NCI-H2171 (cell line): ENCODE measurements around the gene STXBP5.

ENCODE experiments used
- DNase-seq: peaks from one replicate; lab custom pipeline; 2025; lab: John Stamatoyannopoulos, UW

Gene STXBP5

DNA sequence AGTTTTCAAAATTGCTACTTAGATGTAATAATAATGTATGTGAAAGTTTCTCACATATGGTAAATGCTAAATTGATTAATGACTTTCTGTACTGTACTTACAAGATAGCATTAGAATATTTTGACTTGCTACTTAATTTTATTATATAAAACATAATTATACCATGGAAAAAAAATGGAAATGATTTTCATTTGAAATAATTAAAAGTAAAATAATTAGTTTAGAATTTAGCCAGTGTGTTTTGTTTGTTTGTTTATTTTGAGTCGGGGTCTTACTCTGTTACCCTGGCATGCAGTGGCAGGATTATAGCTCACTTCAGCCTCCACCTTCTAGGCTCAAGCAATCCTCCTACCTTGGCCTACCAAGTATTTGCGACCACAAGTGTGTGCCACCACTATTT lies 7.1 kb downstream of the STXBP5 start:
- DNase-seq: no peak

GRCh38 chr6:147211831-147212230 lies 7.6 kb downstream of the STXBP5 start:
- no peak for DNase-seq

DNA sequence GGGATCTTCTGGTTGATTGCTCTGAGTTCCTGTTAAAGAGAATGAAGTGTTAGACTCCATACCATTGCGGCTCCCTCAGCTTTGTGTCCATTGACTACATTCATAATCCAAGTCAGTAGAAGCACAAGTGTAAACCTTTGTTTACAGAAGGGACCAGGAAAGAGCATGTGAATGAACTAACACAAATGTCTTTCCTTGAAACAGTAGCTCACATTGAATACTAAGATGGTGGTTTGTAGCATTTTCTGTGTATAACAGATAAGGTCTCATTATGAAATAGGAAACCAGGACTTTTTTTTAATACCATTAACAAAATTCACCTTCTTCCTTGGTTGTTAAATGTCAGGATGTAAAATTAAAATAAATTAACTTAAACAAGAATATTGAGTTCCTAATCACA lies 8.4 kb downstream of the STXBP5 start:
- no peak for DNase-seq

DNA sequence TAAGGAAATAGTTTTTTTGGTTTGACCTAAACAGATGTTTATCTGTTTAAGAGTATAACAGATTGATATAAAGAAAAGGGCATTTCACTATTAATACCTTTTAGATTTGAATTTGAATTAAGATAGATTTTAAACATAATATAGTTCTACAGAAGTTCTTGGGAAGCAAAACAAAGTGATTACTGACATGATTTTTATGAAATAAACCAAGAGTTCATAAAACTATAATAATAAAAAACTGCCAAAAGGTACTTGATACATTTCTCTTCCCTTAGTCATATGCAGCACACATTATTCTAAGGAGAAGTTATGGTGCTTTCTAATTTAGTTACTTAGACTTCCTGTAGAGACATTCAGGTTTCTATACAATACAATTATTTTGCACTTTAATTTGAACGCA lies 9.6 kb downstream of the STXBP5 start:
- DNase-seq: no peak

DNA sequence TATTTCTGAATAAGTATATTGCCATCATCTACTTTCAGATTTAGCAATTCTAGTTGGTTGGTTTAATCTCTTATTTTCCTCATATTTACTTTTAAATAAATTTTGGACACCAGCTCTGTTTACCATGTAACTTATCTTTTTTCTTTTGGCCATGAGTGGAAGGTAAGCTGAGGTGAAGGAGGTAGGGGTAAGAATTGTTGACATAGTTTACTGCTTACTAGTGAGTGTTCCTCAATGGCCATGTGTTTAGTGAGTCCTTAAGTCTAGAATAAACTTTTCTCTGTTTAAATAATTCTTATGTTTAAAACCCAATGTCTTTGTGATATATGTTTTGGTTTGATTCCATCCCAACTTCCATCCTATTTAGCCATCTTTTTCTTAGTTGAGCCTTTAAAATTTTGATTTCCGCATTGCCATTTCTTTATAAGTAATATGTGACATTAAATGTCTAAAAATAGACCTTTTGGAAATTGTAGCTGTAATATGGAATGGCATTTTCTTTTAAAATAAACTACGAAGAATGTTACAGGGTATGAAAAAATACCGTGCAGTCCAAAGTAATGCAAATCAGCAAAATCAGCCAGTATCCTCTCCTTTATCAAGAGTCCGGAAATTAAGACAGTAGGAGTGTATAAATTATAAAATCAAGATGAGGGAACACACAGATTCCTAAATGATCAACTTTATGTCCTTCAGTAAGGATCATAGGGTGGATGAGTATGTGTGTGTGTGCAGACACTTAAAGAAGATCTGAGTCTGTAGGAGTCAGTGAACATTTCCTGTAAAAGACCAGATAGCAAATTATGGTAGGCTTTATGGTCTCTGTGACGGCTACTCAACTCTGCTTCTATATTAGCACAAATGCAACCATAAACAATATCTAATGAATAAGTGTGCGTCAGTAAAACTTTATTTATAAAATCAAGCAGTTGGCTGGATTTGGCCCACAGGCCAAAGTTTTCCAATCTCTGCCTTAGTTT lies 10.3 kb downstream of the STXBP5 start:
- no peak for DNase-seq

- DNase-seq: no peak
Observed at GRCh38 chr6:147216915-147217314, 12.7 kb downstream of the STXBP5 start.

GRCh38 chr6:147217840-147218404 lies 13.7 kb downstream of the STXBP5 start:
- DNase-seq: no peak

- DNase-seq: no peak
Observed at GRCh38 chr6:147218797-147219196, 14.6 kb downstream of the STXBP5 start.

GRCh38 chr6:147219463-147219862 lies 15.2 kb downstream of the STXBP5 start:
- DNase-seq: no peak

DNA sequence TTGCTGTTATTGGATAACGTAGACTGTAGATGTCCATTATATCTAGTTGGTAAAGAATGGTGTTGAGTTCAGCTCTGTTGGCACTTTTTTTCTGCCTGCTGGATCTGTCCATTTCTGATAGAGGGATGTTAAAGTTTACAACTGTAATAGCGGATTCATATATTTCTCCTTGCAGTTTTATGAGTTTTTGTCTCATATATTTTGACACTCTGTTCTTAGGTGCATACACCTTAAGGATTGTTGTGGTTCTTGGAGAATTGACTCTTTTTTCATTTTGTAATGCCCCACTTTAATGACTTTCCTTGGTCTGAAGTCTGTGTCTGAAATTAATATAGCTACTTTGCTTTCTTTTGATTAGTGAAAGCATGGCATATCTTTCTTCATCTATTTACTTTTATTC lies 16.1 kb downstream of the STXBP5 start:
- DNase-seq: no peak

DNA sequence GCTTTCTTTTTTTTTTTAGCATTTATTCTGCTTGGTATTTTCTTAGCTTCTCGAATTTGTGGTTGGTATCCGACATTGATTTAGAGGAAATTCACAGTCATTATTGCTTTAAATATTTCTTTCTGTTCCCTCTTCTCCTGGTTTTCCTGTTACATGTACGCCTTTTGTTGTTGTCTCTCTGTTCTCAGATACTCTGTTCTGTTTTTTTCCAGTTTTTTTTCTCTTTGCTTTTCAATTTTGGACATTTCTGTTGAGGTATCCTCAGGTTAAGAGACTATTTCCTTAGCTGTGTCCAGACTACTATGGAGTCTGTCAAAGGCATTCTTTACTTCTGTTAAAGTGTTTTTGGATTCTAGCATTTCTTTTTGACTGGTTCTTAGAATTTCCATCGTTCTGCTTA lies 17.5 kb downstream of the STXBP5 start:
- DNase-seq: no peak

DNA sequence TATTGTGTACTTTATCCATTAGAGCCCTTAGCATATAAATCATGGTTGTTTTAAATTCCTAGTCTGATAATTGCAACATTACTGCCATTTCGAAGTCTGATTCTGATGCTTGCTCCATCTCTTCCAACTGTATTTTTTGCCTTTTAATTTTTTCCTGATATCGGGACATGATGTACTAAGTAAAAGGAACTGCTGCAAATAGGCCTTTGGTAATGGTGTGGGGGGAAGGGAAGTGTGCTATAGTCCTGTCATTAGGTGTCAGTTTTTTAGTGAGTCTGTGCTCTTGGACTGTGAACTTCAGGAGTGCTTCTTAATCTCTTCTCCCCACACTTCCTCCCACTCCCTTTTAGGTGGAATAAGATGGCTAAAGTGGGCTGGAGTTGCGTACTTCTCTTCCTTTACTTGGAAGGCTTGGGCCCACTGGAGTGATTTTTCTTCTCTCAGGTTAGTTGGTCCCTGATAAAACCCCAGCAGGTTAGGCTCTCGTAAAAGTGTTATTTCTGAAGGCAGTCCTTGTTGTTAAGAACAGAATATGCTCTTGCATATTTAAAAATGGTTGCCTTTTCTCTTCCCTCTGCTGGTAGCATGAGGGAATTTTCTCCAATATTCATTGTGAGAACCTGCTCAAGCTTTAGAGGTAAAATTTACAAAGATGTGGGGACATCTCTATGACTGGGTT lies 18.1 kb downstream of the STXBP5 start:
- DNase-seq: no peak

DNA sequence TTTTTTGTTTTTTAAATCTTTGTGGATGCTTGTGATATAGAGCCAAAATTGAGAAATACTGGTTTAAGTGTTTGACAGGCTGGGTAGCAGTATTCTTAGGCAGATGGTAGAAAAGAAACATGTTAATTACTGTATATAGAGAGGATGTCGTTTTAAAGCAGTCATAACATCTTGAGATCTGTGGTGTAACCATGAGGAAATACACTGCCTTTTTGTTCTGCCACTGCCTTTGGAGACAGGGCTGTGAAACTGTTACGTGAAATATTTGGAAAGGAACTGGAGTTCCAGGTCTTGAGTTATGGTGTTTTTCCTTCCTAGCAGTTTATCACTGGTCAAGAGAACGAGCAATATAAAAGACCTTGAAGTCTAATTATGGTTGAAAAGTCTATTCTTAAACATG lies 19.5 kb downstream of the STXBP5 start:
- DNase-seq: no peak

DNA sequence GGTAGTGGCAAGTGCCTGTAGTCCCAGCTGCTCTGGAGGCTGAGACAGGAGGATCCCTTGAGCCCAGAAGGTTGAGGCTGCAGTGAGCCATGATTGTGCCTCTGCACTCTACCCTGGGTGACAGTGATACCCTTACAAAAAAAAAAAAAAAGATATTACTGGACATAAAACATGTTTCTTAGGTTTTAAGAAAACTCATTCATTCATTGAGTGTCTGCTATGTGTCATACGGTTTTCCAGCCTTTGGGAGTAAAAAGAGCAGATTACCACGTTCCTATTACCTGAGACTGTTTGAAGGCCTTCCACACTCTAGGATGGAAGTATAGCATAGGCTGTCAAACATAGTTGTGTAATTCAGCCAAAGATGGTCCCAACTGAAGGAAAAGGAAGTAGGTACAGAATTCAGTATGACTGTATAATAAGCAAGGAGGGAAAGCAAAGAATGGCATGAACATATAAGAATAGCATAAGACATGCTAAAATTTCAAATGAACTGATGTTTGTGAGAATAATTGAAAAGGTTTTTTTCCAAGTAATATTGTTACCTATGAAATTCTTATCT lies 22.0 kb downstream of the STXBP5 start:
- DNase-seq: no peak

DNA sequence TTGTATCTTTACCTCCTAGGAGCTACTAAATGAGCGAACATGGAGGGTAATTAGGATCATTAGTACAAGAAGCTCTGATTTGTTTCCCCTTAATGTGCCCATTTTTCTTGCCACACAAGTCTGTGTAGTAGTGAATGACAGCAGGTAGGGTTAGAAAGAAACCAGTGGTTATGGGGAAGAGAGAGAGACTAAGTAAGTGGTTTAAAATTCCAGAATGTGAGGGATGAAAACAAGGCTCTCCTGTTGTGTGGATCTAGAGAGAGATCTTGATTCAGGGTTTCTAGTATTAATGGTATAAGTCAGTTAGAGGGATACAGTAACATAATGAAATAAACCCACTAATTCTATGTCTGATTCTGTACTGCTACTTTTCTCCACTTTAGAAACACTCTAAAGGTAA lies 22.7 kb downstream of the STXBP5 start:
- DNase-seq: no peak

DNA sequence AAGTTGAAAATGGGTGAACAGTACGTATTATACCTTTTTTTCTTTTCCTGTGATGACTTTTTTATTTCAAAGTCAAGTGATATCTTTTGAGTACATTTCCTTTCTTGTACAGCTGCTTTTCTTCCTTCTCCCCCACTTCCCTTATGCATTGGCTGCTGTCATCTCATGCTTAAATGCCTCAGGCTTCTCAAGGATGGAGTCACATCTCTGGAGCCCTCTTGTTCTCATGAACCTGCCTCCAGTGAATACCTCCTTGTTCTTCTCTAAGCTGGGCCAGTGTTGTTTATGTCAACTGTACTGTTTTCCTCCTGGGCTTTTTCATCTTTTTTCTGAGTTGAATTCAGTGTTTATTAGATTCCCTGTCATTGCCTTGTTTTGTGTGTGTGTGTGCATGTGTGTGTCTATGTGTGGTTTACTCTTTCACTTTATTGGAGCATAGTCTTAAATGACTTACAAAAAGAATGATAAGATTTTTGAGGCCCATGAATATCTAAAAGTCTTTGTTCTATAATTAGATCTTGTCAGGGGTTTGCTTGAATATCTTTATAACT lies 23.6 kb downstream of the STXBP5 start:
- DNase-seq: no peak

- DNase-seq: no peak
Observed at GRCh38 chr6:147231589-147231988, 27.4 kb downstream of the STXBP5 start.

DNA sequence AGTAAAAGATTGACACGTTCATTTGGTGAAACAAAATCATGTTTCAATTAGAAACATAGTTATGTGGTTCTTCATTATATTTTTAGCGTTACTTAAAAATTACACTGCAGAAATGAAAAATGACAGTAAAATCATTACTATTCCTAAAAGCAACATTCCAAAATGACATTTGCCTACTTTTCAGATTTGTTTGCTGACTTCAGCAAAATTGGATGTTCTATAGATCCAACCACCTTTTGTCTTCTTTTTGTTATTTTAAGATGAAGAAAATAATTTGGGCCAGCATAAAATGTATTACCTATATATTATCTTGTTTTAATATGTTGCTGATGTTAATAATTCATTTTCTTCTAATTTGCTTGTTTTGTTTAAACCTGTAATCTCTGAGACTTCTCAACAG lies 30.5 kb downstream of the STXBP5 start:
- DNase-seq: no peak

GRCh38 chr6:147238164-147238563 lies 33.9 kb downstream of the STXBP5 start:
- no peak for DNase-seq

GRCh38 chr6:147238906-147239305 lies 34.7 kb downstream of the STXBP5 start:
- DNase-seq: no peak

- DNase-seq: no peak
Observed at GRCh38 chr6:147244832-147245231, 40.6 kb downstream of the STXBP5 start.

DNA sequence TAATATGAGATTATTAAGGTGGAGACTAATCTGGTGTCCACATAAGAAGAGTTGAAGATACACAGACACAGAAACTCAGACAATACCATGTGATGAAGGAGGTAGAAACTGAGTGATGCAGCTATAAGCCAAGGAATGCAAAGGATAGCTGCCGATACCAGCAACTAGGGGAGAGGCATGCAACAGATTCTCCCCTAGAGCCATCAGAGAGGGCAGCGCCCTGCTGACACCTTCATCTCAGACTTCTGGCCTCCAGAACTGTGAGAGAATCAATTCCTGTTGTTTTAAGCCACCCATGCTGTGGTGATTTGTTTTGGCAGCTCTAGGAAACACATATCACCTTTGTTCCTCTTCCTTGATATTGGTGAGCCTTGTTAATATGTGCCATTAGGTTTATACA lies 41.5 kb downstream of the STXBP5 start:
- DNase-seq: no peak
